Measurements from ENCODE around the gene NKG7.

DNA sequence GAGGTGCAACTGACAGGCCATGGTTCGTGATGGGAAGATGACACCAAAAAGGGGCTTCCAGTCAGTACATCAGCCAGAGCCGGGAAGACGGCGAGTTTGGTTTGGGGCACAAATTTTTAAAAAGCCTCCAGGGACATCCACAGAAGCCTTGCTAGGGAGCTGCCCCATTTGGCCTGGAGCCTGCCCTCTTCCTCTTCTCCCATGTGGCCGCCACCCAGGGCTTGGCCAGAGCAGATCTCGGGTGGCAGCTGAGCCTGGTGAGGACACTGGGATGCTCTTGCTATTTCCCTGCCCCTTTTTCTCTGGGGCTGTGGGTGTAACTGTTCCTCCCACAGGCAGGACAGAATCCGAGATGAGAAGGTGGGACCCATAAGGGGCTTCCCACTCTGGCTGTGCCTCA lies 14.5 kb downstream of the NKG7 start:
- TF ChIP-seq EP300 (IDR thresholded peaks at IDR 0.05) = no peak
- TF ChIP-seq, protein P1, sequence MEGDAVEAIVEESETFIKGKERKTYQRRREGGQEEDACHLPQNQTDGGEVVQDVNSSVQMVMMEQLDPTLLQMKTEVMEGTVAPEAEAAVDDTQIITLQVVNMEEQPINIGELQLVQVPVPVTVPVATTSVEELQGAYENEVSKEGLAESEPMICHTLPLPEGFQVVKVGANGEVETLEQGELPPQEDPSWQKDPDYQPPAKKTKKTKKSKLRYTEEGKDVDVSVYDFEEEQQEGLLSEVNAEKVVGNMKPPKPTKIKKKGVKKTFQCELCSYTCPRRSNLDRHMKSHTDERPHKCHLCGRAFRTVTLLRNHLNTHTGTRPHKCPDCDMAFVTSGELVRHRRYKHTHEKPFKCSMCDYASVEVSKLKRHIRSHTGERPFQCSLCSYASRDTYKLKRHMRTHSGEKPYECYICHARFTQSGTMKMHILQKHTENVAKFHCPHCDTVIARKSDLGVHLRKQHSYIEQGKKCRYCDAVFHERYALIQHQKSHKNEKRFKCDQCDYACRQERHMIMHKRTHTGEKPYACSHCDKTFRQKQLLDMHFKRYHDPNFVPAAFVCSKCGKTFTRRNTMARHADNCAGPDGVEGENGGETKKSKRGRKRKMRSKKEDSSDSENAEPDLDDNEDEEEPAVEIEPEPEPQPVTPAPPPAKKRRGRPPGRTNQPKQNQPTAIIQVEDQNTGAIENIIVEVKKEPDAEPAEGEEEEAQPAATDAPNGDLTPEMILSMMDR (IDR thresholded peaks at IDR 0.05) = no peak
- TF ChIP-seq POLR2A (IDR thresholded peaks at IDR 0.05) = no peak
- TF ChIP-seq POLR2AphosphoS5 (IDR thresholded peaks at IDR 0.05) = no peak
